ENCODE results near the gene MCHR1.

DNA sequence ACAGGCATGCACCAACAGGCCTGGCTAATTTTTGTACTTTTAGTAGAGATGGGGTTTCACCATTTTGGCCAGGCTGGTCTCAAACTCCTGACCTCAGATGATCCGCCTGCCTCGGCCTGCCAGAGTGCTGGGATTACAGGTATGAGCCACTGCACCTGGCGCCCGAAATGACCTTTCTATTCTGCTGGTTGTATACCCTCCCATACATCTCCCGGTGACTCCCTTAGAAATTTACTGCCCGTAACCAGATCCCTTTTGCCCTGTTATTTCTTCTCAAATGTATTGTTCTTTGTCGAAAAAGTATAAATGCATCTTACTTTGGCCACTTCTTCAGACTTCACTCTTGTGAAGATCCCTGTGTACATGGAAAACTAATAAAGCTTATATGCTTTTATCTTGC, 22.0 kb downstream of the MCHR1 start:
- TF ChIP-seq CTCF (conservative IDR thresholded peaks at IDR 0.05; ENCODE audit: low read depth, low read length) (no peak), NFE2L2 (IDR thresholded peaks at IDR 0.05; ENCODE audit: low read depth, low read length) (no peak), CEBPB (IDR thresholded peaks at IDR 0.05; ENCODE audit: low read depth, low read length) (no peak), RAD21 (IDR thresholded peaks at IDR 0.05; ENCODE audit: low read length) (no peak), MXI1 (IDR thresholded peaks at IDR 0.05; ENCODE audit: borderline replicate concordance, low read depth, low read length) (no peak), MAFK (IDR thresholded peaks at IDR 0.05; ENCODE audit: low read depth, low read length) (no peak), POLR2A (IDR thresholded peaks at IDR 0.05; ENCODE audit: low read depth, low read length) (no peak), USF2 (IDR thresholded peaks at IDR 0.05; ENCODE audit: low read depth, low read length) (no peak)
